AG10803 (cell line): ENCODE results near the gene INMT.

ENCODE experiments used
- DNase-seq: peaks from one replicate; pipeline ENCODE4 v3.0.0; 2010; ENCODE audit warnings: low read depth
- H3K4me3 ChIP-seq: 2 replicates; pipeline ENCODE4 v1.5.1; 2011; ENCODE audit warnings: mild to moderate bottlenecking, low read length, control low read depth
- TF ChIP-seq, protein P1 (sequence below): conservative IDR thresholded peaks from 2 replicates; pipeline ENCODE4 v1.5.1; 2011; ENCODE audit warnings: mild to moderate bottlenecking, low read length, control low read depth, inconsistent platforms

The INMT gene

DNA sequence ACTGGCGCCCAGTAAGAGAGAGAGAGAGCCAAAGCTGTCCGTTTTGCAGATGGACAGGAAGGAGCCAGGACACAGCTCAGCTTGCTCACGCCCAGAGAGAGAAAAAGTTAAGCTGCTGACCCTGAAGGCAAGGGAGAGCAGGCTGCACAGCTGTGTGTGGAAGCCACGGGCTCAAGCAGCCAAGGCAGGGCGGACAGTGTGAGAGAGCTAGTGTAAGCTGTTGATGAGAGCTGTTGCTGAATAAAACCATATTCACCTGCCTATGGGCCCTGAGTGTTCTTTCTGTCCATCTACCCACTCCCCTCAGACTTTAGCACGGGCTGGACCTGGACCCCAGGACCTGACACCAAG, 5.4 kb downstream of the INMT start:
- no peak for DNase-seq

DNA sequence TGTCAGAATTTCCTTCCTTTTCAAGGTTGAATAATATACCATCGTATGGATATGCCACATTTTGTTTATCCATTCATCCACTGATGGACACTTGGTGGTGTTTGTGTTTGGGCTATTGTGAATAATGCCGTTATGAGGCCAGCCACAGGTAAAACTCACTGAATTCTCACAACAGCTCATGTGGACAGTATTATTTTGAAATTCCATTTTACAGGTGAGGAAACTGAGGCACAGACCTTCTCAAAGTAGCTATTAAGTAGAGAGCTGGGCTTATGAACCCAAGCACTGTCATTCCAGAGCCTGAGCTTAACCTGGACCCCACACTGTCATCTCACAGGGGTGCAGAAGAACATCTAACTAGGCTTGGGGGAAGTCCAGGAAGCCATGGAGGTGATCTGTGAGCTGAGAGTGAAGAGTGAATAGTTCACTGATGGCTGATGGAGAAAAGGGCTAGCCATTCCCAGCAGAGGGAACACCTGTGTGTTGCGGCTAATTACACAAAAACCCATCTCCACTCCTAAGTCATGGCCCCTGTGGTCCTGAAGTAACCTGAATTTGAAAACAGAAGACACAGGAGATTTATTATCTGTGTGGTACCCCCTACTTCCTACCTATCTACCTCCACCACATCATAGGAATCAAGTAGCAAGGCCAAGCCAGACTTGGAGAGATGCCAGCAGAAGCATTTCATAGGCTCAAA, 8.7 kb downstream of the INMT start:
- TF ChIP-seq, protein P1, sequence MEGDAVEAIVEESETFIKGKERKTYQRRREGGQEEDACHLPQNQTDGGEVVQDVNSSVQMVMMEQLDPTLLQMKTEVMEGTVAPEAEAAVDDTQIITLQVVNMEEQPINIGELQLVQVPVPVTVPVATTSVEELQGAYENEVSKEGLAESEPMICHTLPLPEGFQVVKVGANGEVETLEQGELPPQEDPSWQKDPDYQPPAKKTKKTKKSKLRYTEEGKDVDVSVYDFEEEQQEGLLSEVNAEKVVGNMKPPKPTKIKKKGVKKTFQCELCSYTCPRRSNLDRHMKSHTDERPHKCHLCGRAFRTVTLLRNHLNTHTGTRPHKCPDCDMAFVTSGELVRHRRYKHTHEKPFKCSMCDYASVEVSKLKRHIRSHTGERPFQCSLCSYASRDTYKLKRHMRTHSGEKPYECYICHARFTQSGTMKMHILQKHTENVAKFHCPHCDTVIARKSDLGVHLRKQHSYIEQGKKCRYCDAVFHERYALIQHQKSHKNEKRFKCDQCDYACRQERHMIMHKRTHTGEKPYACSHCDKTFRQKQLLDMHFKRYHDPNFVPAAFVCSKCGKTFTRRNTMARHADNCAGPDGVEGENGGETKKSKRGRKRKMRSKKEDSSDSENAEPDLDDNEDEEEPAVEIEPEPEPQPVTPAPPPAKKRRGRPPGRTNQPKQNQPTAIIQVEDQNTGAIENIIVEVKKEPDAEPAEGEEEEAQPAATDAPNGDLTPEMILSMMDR, result no peak
- DNase-seq, result no peak
- no peak overlapping the region for H3K4me3 ChIP-seq

More for the DNA sequence above, 5.4 kb downstream of the INMT start:
- TF ChIP-seq, protein P1, result no peak
- H3K4me3 ChIP-seq, result no peak overlapping the region

DNA sequence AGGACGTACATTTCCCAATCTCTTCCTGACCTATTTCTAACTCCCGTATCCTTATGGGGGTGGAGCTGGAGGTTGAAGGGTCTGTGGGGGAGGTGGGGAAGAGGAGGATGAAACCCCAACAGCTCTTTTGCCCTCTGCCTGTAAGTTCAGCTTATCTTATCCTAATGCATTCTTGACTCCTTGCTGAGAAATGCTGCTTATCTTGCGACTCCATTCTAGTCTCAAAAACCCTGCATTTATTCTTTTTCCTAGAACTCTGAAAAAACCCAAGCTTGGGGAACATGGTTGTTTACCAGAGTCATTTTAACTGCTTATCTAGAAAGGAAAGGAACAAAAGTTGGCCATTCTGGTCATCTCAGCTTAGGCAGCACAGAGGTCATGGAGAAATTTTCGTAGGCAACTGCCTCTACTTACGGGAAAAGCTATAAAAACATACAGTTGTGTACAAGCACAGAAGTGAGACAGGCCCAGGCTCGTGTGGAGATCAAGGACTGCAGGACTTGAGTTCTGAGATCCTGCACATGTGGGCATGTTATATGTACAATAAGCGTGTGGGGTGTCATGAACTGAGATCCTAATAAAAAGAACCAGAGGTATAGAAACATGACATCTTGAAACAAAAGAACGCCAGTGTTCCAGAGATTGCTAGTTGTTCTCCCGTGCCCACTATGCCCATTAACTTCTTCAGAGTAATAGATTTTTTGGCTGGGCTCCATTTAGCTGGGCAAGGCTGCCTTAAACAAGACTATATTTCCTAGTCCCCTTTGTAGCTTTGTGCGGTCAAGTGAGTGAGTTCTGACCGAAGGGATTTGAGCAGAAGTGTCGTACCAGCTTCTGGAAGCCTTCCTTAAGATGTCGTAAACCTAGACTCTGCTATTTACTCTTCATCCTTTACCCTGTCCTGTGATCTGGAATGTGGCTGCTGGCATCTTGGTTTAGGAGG, 9.6 kb downstream of the INMT start:
- TF ChIP-seq, protein P1, result no peak
- no peak overlapping the region for H3K4me3 ChIP-seq
- no peak for DNase-seq

DNA sequence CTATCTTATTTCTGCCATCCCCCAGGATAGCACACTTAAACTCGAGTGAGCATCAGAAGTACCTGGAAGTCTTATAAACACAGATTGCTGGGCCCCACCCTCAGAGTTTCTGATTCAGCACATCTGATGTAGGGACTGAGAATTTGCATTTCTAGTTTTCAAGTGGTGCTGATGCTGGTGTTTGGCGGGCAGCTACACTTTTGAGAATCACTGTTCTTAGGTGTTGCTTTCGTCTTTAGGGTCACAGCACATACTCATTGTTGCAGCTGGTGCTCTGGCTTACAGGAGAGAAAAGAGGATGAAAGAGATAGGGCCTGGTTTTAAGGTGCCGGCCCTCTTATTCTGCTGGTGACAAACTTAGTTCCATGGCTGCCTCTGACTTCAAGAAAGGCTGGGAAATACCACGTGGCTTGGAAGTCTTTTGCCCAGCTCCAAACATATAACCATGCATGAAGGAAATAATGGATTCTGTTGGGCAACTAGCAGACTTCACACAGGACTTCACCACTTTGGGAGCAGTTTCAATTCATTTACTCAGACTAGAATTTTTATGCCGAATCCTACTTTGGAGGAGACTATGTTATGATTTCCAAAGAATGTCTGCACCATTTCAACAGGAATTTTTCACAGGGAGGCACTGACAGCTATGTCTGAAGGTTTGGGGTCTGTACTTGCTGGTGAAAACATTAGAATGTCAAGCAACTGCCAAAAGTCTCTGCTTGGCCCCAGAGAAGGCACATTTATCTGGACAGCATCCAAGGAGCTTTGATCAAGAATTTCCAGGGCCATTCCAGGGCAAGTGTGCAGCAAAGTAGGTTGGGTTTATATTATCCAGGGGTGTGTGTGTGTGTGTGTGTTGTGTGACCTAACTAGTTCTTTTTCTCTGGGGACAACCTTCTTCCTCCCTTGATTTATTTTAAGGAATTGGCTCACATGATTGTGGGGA, 12.4 kb downstream of the INMT start:
- TF ChIP-seq, protein P1, result no peak
- peak; percentile 85 for DNase-seq
- no peak overlapping the region for H3K4me3 ChIP-seq

DNA sequence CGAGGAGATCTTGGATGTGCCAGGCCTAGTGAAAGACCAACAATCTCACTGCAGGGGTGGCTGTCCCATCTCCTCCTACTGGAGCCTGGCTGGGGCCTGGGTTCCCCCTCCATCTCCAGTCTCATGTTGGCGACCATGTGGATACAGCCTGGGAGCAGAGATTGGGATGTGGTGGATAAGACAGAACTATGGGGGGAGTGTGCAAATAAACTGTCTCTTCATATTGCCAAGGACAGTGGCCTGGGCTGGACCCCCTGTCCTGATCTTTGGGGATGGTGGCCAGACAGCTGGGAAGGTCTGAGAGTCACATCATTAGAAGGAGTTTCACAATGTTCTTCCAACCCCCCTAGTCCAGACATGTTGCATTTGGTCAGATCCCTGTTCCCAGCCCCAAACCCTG, 13.5 kb downstream of the INMT start:
- no peak overlapping the region for H3K4me3 ChIP-seq
- DNase-seq, result no peak
- TF ChIP-seq, protein P1, result no peak

DNA sequence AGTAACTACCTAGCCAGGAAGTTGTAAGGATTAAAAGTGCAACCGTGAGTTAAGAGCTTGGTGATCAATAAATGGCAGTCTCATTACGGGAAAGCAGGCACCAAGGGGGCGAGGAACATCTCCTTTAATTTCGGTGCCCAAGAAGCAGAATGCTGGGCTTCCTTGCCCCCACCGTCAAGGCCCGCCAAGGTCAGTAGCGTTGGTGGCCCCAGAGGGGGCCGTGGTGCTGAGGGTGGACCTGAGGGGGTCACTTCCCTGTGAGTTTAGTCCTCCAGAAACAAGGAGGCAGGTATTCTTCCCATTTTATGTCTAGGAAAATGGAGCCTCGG, 18.9 kb downstream of the INMT start:
- DNase-seq, result no peak
- TF ChIP-seq, protein P1, result no peak
- H3K4me3 ChIP-seq, result peak overlapping the region; percentile 79
